SH-SY5Y (cell line): Measurements from ENCODE around the gene ERH.

Experiments used
- GATA2 ChIP-seq: IDR thresholded peaks from 2 replicates; pipeline ENCODE4 v1.6.1; 2011; ENCODE audit warnings: mild to moderate bottlenecking, low read depth, low read length
- GATA3 ChIP-seq: IDR thresholded peaks from 2 replicates; pipeline ENCODE4 v1.6.1; 2011; ENCODE audit warnings: low read depth, mild to moderate bottlenecking, low read length, moderate library complexity

- TF ChIP-seq GATA2 (peak; percentile 65), GATA3 (no peak)
Measured at GRCh38 chr14:69363055-69363454, 35.0 kb downstream of the ERH start.
